Panc1 (cell line): ENCODE data around the gene LAMA5.

Experiments
- CTCF ChIP-seq: fragments of 450-650 bp; IDR thresholded peaks from 2 replicates; pipeline ENCODE4 v1.5.1; 2017; ENCODE audit warnings: mild to moderate bottlenecking
- POLR2AphosphoS5 ChIP-seq: IDR thresholded peaks from 2 replicates; pipeline ENCODE4 v1.6.1; 2012; ENCODE audit warnings: mild to moderate bottlenecking, low read depth, low read length, moderate library complexity
- TCF7L2 ChIP-seq: IDR thresholded peaks from 2 replicates; pipeline ENCODE4 v1.6.1; 2011; ENCODE audit warnings: mild to moderate bottlenecking, low read depth, low read length, inconsistent platforms

DNA sequence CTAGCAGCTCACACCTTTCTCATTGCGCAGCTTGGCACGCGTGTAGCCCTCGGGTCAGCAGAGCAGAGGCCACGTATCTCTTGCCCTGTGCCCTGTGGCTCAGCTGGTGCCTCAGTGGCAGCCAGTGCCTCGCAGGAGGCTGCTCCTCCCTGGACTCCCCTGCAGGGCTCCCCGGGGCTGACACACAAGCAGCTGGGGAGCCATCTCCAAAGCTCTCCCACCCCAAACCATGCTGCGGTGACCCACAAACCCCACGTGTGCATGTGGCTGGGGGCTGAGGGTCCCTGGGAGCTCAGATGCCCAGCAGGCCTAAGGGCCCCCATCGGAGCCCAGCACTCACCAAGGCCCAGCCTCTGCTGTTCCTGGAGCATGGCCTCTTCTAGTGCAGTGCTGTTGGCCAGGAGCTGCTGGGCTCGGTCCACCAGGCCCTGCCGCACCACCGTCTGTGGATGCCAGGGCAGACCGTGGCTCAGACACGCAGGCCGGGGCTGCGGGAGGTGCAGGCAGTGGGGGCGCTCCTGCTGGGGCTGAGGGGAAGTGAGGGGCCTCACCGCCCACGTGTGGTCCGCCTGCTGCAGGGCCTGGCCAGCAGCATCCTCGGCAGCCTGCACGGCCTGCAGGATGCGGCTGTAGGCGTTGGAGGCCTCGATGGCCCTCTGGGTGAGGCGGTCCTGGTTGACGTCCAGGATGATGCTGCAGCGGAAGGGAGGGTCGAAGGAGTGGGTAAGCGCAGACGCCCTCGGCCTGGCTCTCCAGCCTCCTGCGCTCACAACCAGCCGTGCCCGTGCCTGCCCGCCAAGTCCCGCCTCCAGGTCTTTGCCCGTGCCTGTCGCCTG lies 50.6 kb downstream of the LAMA5 start:
- TF ChIP-seq CTCF (no peak), TCF7L2 (no peak), POLR2AphosphoS5 (no peak)
